WTC11 (cell line): ENCODE measurements around the gene CACYBP.

Experiments used
- ATF6 ChIP-seq: sonication (generic); formaldehyde crosslinking; IDR thresholded peaks from 2 replicates; pipeline ENCODE4 v1.8.1; 2023; ENCODE audit warnings: mild to moderate bottlenecking, missing genetic modification reagents
- ETV6 ChIP-seq: sonication (generic); formaldehyde crosslinking; IDR thresholded peaks from 2 replicates; pipeline ENCODE4 v1.8.1; 2022; ENCODE audit warnings: mild to moderate bottlenecking, missing genetic modification reagents
- JUN ChIP-seq: sonication (generic); formaldehyde crosslinking; IDR thresholded peaks from 2 replicates; pipeline ENCODE4 v1.8.0; 2023; ENCODE audit warnings: mild to moderate bottlenecking, missing genetic modification reagents
- NR2C2 ChIP-seq: sonication (generic); formaldehyde crosslinking; IDR thresholded peaks from 2 replicates; pipeline ENCODE4 v1.8.0; 2022; ENCODE audit warnings: mild to moderate bottlenecking, missing genetic modification reagents
- ZBTB21 ChIP-seq: sonication (generic); formaldehyde crosslinking; IDR thresholded peaks from 2 replicates; pipeline ENCODE4 v1.8.1; 2023; ENCODE audit warnings: mild to moderate bottlenecking, missing genetic modification reagents, borderline replicate concordance
- TF ChIP-seq, protein P1 (sequence below): fragments of 200-600 bp; IDR thresholded peaks from 2 replicates; pipeline ENCODE4 v1.8.0; 2022; ENCODE audit warnings: antibody characterized with exemption
- TF ChIP-seq, protein P2 (sequence below): sonication (generic); formaldehyde crosslinking; IDR thresholded peaks from 2 replicates; pipeline ENCODE4 v1.8.0; 2022; ENCODE audit warnings: mild to moderate bottlenecking, missing genetic modification reagents
- TF ChIP-seq, protein P3 (sequence below): sonication (generic); formaldehyde crosslinking; conservative IDR thresholded peaks from 2 replicates; pipeline ENCODE4 v1.8.1; 2022; ENCODE audit warnings: mild to moderate bottlenecking, missing genetic modification reagents

GRCh38 chr1:174989536-174990220 lies 10.1 kb upstream of the CACYBP start:
- TF ChIP-seq, protein P1, sequence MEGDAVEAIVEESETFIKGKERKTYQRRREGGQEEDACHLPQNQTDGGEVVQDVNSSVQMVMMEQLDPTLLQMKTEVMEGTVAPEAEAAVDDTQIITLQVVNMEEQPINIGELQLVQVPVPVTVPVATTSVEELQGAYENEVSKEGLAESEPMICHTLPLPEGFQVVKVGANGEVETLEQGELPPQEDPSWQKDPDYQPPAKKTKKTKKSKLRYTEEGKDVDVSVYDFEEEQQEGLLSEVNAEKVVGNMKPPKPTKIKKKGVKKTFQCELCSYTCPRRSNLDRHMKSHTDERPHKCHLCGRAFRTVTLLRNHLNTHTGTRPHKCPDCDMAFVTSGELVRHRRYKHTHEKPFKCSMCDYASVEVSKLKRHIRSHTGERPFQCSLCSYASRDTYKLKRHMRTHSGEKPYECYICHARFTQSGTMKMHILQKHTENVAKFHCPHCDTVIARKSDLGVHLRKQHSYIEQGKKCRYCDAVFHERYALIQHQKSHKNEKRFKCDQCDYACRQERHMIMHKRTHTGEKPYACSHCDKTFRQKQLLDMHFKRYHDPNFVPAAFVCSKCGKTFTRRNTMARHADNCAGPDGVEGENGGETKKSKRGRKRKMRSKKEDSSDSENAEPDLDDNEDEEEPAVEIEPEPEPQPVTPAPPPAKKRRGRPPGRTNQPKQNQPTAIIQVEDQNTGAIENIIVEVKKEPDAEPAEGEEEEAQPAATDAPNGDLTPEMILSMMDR: no peak
- TF ChIP-seq, protein P2, sequence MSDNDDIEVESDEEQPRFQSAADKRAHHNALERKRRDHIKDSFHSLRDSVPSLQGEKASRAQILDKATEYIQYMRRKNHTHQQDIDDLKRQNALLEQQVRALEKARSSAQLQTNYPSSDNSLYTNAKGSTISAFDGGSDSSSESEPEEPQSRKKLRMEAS (CRISPR knock-in tag): no peak
- TF ChIP-seq NR2C2 (no peak), ZBTB21 (CRISPR knock-in tag) (no peak), ETV6 (CRISPR knock-in tag) (no peak), JUN (CRISPR knock-in tag) (no peak), ATF6 (CRISPR knock-in tag) (no peak)
- TF ChIP-seq, protein P3, sequence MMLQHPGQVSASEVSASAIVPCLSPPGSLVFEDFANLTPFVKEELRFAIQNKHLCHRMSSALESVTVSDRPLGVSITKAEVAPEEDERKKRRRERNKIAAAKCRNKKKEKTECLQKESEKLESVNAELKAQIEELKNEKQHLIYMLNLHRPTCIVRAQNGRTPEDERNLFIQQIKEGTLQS (CRISPR knock-in tag): no peak
